Transverse colon (tissue), 3 donors: Measurements from ENCODE around the gene SLC15A2.

Experiments used
- CTCF ChIP-seq, 5 experiments: fragments of 200-600 bp in 3 of 5; fragments of 450-650 bp in 2 of 5; sonication (generic) in 3 of 5; IDR thresholded peaks; 1 replicate in 2 of 5; 2 replicates in 3 of 5; pipeline ENCODE4 v1.5.1; 2016 to 2017; ENCODE audit warnings: antibody characterized with exemption in 5 of 5, inconsistent platforms in 3 of 5, mild to moderate bottlenecking in 2 of 5, moderate library complexity in 1 of 5
- POLR2A ChIP-seq: fragments of 450-650 bp; IDR thresholded peaks from one replicate; pipeline ENCODE4 v1.6.1; 2016; ENCODE audit warnings: antibody characterized with exemption, mild to moderate bottlenecking, moderate library complexity

- no peak for TF ChIP-seq CTCF (IDR thresholded peaks at IDR 0.05)
- no peak for TF ChIP-seq POLR2A
Measured at GRCh38 chr3:121979734-121980449, 85.7 kb downstream of the SLC15A2 start.
